Frontal cortex (tissue), 4 donors: Measurements from ENCODE around the gene VAV2. TPM values are rescaled to one million over a fixed set of nuclear protein-coding genes. Genes with fewer than 3 reads are reported as not detected.

Source experiments
- DNase-seq, 2 donors: peaks; one replicate each; pipeline ENCODE4 v3.0.0; 2012; ENCODE audit warnings: low spot score in 2 of 2
- FAIRE-seq: peaks from 2 replicates; lab custom pipeline; 2012; peaks lifted over from hg19 to GRCh38; lab: Jason Lieb, UNC
- total RNA-seq: library from RNA; depleted of rRNA; stranded (reverse); fragments of >200 nt; gene quantifications from one replicate; pipeline ENCODE4 v1.2.3, GENCODE V29; 2014
- donor health status: control.
- donor health status: control.
- donor health status: control.

Gene VAV2
- total RNA-seq, 1 donor from 2014 or later = 31.0 TPM

DNA sequence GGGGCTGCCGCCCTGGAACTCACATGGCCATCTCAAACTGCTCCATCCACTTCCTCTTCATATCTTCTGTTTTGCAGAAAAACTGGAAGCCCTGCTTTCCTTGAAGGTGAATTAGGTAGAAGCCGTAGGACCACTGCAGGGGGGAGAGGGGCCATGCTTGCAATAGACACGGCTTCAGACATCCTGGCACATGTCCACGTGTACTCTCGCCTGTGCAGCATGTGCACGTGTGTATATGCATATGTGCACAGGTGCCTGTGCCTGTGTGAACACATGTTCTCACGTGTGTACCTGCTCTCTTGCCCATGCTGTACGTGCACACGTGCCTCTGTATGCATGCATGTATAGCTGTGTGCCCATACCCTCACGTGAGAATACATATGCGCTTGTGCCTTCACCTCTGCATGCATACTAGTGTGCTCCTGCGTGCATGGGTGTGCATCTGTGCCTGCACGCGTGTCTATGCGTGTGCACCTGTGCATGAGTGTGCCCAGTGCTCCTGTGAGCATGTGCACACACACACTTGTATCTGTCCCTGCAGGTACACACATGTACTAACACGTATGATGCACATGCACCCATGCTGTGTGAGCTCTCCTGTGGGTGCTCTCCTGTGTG lies 206.3 kb downstream of the VAV2 start:
- no peak for DNase-seq
- FAIRE-seq = no peak

DNA sequence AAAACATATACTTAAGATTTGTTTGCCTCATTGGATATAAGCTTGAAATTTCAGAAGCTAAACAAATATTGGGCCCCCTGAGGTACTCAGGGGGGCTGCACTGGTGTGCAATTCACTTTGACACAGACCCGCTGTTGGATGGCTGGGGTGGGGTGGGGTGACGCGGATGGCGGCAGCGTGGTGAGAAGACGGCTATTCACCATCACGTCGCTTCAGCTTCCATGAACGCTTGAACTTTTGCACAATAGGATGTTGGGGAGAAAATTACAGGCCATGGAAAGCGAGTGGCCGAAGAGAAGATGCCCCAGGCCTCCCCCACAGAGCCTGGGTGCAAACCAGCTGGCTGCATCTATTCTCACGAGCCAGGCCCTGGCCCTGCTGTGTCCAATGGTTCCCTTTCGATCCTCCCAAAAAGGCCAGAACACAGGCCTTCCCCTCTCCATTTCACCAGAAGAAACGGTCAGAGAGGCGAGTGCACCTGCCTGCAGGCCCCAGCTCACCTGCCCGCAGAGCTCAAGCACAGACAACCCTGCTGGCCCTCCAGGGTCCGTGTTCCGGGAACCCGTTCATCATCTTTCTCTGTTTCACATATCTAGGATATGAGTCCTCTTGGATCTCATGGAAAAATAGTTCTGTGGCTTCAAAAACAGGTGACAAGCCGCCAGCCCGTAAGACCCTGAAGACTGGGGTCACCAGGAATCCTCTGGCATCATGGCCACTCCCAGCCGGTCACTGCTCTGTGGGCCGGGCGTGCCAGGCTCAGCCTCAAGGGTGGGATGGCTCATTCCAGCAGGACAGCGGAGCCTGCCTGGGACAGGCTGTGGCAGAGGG lies 207.2 kb downstream of the VAV2 start:
- FAIRE-seq (no peak), DNase-seq (no peak)

- FAIRE-seq (no peak), DNase-seq (no peak)
These were observed 208.8 kb downstream of the VAV2 start for GRCh38 chr9:133783331-133783731.

DNA sequence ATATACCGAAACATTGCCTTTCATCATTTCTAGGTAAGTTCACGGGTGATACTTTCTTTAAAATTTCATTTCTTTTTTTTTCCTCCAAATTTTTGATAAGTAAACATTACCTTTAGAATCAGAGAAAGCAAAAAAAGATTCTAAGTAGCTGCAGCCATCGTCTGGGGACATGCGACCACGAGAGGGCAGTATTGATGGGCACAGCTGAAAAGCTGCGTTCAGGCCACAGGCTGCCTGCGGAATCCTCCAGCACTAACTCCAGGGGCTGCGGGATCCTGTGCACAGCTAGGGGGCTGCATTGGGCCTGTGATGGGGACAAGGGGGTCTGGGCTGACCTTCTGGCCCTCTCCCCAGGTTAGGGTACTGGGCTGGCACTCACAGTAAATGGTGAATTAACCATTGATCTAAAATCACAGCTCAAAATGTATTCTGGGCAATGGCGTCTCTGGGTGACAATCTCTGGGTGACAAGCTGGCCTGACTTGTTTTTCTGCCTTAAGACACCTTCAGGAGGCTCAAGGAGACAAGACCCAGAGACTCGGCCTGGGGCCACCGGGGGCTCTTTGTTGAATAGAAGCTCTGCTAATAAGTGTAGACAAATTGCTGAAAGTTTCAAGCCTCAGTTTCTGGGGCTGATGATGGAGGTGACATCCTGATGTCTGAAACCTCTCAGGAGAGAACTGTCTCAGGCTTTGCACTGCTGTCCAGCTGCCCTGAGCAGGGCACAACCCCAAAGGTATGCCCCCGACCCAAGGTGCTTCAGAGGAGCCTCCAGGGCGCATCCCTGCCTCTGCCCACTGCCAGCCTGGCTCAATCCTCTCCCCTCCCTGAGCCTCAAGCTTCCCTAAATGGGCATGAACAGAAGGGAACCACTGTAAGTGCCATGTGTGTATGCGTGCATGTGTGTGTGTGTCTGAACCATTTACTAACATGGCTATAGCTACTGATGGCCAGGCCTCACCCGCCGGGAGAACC lies 209.7 kb downstream of the VAV2 start:
- FAIRE-seq = no peak
- peak; percentile 79 to 86 for DNase-seq

- no peak for DNase-seq
- no peak for FAIRE-seq
These were observed 210.3 kb downstream of the VAV2 start for GRCh38 chr9:133781828-133782135.

GRCh38 chr9:133780962-133781827 lies 210.9 kb downstream of the VAV2 start:
- DNase-seq (no peak), FAIRE-seq (no peak)

DNA sequence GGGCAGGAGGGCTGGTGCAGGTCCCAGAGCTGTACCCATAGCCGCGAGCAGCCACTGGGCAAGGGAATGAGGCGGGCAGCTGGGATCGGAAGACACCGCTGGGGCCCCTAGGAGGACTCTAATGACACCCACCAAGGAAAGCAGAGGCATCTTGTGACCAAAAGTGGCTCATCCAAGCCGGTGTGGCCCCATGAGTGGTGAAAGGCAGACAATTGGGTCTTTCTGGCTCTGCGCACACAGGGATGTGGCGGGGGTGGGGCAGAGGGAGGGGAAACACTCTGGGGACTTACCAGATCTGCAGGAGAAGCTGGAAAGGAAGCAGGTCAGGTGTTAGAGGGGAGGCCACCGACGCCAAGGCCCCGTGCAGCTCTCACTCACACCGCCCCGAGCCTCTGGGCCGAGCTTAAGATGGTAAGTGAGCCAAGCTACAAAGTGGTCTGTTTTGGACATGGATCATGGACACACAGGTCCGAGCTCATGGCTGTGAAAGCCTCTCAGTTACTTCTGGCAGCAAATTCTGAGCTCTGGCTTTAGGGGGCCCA lies 211.6 kb downstream of the VAV2 start:
- DNase-seq (no peak), FAIRE-seq (no peak)

DNA sequence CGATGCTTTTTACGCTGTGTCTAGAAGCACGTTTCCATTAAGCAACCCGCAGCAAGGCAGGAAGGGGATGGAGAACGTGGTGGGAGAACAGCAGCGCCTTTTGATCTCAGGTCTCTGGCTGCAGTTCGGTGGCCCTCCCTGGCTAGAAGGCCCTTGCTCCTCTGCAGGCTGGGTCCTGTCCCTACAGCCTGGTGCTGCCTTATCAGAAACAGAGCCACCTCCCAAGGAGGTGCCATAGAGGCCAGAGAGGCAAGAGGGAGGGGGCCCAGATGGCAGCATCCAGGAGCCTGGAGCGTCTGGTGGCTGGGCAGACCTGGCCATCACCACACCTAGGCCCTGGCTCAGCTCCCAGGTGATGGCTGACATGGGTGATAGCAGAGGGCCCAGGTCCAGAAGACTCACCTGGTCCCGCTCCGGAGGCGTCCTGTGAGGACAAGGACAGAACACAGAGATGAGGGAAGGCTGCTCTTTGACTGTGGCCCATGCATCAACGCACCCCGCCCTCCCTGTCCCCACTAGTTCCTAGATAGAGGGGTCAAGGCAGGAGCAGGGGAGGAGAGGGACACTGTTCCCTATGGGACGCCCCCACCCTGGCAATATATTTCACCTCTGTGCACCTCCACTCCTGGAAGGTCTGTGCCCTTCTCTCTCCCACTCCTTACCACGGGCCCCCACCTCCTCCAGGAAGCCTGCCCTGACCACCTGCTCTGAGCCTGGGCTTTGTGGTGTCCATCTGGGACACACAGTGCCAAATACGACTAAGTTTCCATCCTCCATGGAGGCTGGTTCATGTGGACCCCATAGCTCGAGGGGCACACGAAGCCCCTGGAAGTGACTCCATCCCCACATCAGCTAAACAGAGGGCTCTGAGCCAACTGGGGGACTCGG lies 212.4 kb downstream of the VAV2 start:
- FAIRE-seq = no peak
- DNase-seq = no peak

GRCh38 chr9:133779081-133779480 lies 213.0 kb downstream of the VAV2 start:
- no peak for DNase-seq
- FAIRE-seq = no peak

DNA sequence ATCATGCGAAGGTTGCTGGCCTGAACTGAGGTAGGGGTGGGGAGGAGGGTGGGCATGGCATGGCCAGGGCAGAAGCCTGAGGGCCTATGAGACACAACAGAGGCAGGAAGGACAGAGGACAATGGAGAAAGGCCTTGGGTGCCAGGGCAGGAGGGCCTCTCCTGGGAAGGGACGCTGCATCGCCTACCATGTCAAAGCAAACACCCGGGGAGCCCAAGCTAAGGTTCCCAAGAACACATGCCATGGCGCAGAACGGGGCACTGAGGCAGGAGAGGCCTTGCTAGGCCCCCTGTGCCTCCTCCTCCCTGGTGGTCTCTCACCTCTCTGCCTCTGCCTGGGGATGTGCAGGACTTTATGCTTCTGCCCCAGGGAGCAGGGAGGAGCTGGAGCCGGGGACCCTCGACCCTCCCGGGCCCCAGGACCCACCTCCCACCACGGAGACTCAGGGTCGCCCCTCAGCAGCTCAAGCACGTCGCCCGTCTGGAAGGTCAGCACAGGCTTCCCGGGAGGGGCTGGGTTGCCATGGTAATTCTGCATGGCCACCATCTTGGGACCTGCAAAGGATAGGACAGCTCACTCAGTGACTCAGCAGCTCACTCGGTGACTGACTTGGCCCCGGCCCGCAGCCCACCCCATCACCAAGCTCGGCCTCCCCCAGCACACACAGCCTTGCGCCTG lies 213.6 kb downstream of the VAV2 start:
- DNase-seq = no peak
- no peak for FAIRE-seq

- no peak for DNase-seq
- no peak for FAIRE-seq
These were observed 214.3 kb downstream of the VAV2 start for GRCh38 chr9:133777871-133778270.

- no peak for FAIRE-seq
These were observed 214.9 kb downstream of the VAV2 start for GRCh38 chr9:133777068-133777791.

GRCh38 chr9:133775951-133776905 lies 215.9 kb downstream of the VAV2 start:
- DNase-seq = no peak
- FAIRE-seq = no peak

More at GRCh38 chr9:133777068-133777791, 214.9 kb downstream of the VAV2 start:
- no peak for DNase-seq

DNA sequence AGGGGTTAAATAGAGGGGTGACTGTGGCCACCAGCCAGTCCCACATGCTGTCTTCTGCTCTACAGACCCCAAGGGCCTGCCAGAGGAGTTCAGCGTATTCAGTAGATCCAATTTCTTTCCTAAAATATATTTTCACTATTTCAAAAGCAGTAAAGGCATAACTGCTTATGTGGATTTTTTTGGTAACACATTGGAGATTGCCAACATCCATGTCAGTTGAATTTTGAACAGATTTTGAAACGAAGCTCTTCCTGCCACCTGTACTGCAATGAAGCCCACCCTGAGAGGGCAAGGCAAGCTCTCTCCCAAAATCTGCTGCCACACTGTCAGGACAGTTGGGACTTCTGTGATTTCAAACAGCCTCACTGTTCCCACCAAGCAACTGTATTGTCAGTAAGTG lies 216.8 kb downstream of the VAV2 start:
- FAIRE-seq (no peak), DNase-seq (no peak)

DNA sequence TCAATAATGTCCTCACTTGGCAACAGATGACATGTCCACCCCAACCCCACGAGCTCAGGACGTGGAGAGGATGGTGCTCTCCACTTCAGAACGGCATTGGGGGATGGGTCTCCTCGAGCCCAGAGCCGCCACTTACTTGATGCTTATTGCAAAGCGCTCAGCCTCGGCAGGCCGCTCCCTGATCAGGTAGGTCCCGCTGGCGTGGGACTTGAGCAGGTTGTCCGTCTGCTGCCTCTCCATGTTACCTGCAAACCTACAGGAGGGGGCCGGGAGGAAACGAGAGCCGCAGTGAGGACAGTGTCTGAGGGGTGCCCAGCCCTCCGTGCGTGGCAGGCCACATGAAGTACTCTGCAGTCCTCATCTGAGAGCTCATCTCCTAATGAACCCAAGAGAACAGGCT lies 217.3 kb downstream of the VAV2 start:
- FAIRE-seq = no peak
- no peak for DNase-seq
